ENCODE measurements around the gene NEURL4. TPM values are rescaled to one million over a fixed set of nuclear protein-coding genes. Genes with fewer than 3 reads are reported as not detected.
"Not testable (repeated sequence)": the region's sequence is repeated elsewhere in the genome, so short reads cannot be mapped to it uniquely, and the experiment has no call there.

Gene NEURL4
- total RNA-seq, 1 donor from 2014 or later: 22.3 TPM

DNA sequence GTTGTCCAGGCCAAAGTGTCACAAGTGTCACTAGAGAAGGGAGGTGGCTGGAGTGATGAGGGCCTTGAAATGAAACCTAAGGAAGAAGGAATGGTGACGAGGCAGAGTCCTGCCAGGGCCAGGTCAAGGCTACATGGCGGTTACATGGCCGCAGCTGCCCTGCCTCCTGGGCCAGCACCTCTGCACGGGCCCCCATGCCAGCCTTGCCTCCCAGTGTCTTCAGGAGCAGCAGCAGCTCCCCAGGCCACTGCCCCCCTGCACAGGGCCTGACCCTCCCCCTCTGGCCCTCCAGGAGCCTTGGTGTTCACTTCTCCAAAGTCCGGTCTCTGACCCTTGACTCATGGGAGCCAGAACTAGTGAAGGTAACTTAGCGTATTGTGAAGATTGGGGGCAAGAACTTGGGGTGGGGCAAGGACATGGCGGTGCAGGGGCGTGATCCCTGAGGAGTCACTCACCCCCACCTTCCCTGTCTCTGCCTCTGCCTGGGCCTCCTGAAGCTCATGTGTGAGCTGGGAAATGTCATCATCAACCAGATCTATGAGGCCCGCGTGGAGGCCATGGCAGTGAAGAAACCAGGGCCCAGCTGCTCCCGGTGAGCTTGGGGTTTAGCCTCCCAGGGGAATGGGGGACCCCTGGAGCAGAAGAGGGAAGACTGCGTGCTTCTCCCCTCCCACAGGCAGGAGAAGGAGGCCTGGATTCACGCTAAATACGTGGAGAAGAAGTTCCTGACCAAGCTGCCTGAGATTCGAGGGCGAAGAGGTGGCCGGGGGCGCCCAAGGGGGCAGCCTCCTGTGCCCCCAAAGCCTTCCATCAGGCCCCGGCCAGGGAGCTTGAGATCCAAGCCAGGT is 18.7 kb upstream of the NEURL4 start:
- no peak for DNase-seq (ENCODE audit: low read depth)

DNA sequence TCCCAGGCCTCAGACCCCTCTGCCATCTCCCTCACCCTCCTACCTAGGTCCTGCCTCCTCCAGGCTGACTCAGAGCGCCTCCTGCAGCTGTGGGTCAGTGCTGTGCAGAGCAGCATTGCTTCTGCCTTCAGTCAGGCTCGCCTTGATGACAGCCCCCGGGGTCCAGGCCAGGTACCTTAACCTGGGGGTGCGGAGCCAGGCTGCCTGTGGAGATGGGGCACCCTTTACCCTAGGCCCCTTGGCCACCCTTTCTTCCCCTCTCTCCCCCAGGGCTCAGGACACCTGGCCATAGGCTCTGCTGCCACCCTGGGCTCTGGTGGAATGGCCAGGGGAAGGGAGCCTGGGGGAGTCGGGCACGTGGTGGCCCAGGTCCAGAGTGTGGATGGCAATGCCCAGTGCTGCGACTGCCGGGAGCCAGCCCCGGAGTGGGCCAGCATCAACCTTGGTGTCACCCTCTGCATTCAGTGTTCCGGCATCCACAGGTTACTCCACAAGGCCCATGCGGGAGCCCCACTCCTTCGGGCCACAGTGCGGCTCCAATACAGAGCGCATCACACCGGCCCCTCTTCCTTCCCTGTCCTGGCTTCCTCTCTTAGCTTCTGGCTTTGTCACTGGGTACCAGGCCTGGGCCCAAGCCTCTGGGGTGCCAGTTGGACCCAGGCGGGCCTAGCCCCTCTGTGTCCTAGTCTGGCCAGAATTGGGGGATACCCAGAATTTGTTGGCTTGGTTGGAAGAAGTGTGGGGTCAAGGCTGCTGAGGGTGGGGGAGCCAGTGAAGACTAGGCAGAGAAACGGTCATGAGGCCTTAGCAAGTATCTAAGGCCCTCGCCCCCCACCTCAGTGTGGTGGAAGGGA is 17.9 kb upstream of the NEURL4 start:
- no peak for DNase-seq (ENCODE audit: low read depth)

GRCh38 chr17:7343250-7343649 is 14.1 kb upstream of the NEURL4 start:
- DNase-seq (ENCODE audit: low read depth): no peak

- no peak for DNase-seq (ENCODE audit: low read depth)
These were observed 12.7 kb upstream of the NEURL4 start for GRCh38 chr17:7341842-7342241.

- peak; percentile 77 for DNase-seq (ENCODE audit: low read depth)
These were observed 11.0 kb upstream of the NEURL4 start for GRCh38 chr17:7340179-7340578.

DNA sequence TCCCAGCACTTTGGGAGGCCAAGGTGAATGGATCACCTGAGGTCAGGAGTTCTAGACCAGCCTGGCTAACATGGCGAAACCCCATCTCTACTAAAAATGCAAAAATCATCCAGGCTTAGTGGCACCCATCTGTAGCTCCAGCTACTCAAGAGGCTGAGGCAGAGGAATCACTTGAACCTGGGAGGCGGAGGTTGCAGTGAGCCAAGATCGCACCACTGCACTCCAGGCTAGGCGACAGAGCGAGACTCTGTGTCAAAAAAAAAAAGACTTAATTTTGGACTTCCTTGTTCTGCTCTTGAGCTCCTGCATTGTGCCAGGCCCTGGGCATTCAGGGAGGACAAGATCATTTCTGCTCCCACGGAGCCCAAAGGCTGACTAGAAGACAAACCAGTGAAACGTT is 8.5 kb upstream of the NEURL4 start:
- not testable (repeated sequence) for DNase-seq (ENCODE audit: low read depth)

DNA sequence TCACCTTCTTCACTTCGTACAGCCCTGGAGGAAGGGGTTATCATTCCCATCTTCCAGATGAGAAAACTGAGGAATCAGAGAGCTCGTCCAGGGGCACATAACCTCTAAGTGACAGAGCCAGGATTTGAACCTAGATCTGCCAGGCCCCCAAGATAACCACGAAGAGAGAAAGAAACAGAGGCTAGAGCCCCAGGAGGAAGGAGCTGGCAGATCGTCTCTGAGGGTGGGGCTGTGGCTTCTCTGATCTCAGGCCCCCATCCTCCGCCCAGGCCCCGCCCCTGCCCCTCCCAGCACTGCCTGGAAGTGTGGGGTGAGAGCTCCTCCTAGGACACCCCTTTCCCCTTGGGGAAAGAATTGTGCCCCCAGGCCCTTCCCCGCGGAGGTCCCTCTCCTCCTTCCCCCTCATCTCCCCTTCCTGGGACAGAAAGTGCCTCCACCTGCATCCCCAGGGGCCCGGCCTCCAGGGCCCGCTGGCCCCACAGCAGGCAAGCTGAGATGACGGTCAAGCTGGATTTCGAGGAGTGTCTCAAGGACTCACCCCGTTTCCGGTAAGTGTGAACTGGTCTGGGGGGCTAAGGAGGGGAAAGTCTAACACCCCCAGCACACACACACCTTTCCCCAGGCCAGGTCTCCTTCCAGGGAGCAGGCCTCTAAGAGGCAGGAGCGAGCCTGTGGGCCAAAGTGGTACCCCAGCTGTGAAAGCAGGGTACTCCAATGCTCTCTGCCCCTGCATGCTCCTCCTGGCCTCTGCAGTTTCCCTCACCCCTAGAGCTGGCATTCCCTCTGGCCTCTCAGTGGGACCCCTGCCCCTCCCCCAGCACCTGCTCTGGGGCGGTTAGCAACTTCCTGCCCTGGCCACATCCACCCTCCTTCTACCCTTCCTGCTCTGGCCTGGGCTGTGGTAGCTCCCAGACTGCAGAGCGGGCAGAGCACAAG is 7.4 kb upstream of the NEURL4 start, which contains the start of gene ACAP1:
Gene ACAP1, plus strand, starts transcription at position 290 of the 936 bp plus-strand sequence. Its CDS starts 206 bp downstream, at position 496.
- DNase-seq (ENCODE audit: low read depth): no peak

- DNase-seq (ENCODE audit: low read depth): not testable (repeated sequence)
These were observed 6.6 kb upstream of the NEURL4 start for GRCh38 chr17:7335765-7336164.

- no peak for DNase-seq (ENCODE audit: low read depth)
These were observed 5.9 kb upstream of the NEURL4 start for GRCh38 chr17:7334938-7335538.

DNA sequence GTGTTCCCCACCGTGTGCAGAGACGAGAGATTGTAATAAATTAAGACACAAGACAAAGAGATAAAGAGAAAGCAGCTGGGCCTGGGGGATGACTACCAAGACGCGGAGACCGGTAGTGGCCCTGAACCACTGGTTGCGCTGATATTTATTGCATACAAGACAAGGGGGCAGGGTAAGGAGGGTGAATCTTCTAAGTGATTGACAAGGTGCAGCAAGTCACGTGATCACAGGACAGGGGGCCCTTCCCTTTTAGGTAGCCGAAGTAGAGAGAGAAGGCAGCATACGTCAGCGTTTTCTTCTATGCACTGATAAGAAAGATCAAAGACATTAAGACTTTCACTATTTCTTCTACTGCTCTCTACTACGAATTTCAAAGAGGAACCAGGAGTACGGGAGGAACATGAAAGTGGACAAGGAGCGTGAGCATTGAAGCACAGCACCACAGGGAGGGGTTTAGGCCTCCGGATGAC is 3.5 kb upstream of the NEURL4 start:
- not testable (repeated sequence) for DNase-seq (ENCODE audit: low read depth)

DNA sequence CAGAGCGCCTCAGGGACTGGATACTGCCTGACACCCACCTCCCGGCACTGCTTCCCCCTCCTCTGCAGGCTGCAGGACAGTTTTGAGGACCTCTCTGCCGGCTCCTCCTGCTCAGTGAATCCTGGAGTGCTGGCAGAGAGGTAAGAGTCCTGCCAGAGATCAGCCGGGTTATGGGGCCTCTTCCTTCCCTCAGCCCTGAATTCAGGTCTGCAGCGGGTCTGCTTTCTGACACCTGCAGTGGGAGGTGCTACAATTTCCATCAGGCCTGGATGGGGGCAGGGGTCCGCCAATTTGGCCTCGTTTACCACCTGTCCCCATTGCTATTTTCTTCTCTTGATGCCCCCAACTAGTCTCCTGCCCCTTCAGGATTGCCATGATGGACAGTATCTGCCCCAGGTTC is 3.0 kb upstream of the NEURL4 start:
- DNase-seq (ENCODE audit: low read depth): no peak

DNA sequence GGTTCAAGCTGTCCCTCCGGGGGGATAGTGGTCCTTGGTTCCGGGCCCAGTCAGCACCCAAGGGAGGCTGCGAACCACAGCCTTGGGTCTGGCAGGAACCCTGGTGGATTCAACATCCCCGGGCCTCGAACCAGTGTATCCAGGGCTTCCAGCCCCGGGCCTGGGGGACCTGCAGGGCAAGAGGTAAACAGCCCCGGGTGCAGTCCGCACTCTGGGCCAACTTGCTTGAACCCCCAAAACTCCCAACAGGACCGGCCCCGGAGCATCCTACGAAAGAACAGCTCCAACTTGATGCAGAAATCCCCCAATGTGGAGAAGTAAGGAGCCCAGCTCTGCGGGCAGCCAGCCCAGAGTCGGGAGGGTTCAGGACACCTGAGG is 1.5 kb upstream of the NEURL4 start:
- no peak for DNase-seq (ENCODE audit: low read depth)

- DNase-seq (ENCODE audit: low read depth): peak; percentile 86
These were observed 982 bp upstream of the NEURL4 start for GRCh38 chr17:7329997-7330637.

DNA sequence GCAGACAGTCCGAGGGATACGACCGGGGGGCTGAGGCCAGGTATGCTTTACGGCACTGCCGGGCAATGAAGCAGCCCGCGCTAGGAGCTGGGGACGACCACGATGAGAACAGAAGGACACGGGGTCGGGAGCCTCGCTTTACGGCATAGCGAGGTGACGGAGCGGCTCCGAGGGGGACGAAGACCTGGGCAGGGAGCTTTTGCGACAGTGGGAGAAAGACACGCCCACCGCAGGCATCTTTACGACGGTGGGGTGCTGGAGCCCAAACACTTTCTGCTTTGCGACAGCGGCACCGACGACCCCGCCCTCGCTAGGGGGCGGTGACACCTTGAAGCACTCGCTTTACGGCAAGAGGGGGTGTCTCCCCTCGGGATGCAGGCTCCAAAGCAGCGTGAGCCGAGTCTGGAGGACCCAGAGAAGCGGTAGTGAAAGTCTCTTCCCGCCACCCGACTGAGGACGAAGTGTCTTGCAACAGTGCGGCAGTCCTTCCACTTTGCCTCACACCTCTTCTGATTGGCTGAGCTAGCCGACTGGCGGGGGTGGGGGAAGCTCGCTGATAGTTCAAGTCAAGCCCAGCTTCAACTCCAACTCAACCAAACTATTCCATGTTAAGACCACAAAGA is 350 bp upstream of the NEURL4 start:
- DNase-seq (ENCODE audit: low read depth): peak; percentile 100

GRCh38 chr17:7328009-7328408 is 1.1 kb downstream of the NEURL4 start:
- DNase-seq (ENCODE audit: low read depth): no peak

- DNase-seq (ENCODE audit: low read depth): no peak
These were observed 1.6 kb downstream of the NEURL4 start for GRCh38 chr17:7327501-7327900.

GRCh38 chr17:7327056-7327455 is 2.1 kb downstream of the NEURL4 start:
- DNase-seq (ENCODE audit: low read depth): no peak

GRCh38 chr17:7326186-7326585 is 2.9 kb downstream of the NEURL4 start:
- no peak for DNase-seq (ENCODE audit: low read depth)

GRCh38 chr17:7325031-7325528 is 4.1 kb downstream of the NEURL4 start:
- DNase-seq (ENCODE audit: low read depth): no peak

Data from myocyte (in vitro differentiated cells).